Lung (tissue), 5 donors: Measurements from ENCODE around the gene LTBR. TPM values are rescaled to one million over a fixed set of nuclear protein-coding genes. Genes with fewer than 3 reads are reported as not detected.

Source experiments
- polyA plus RNA-seq, 2 donors: library from polyadenylated mRNA; stranded (reverse); fragments of 200-250 nt; gene quantifications; one replicate each; pipeline ENCODE4 v1.2.1, GENCODE V29; 2013
- small RNA-seq: library from RNA; depleted of rRNA; stranded (forward); fragments of <200 nt; gene quantifications from one replicate; pipeline ENCODE3, GENCODE V24; 2014; ENCODE audit warnings: low replicate concordance
- total RNA-seq, 2 donors: library from RNA; depleted of rRNA in 1 of 2; stranded (reverse); fragments of >200 nt in 1 of 2; gene quantifications; one replicate each; pipeline ENCODE4 v1.2.1, GENCODE V29; 2014 to 2021
- donor health status: Bipolar disorder and iron deficiency.
- donor health status: healthy.
- donor health status: DM: yes; HTN: yes; CAD: no.

The LTBR gene
- total and polyA plus RNA-seq, 4 donors, result 52.6 to 134 (median 122) TPM

Small RNAs within 50 kb of the gene (small RNA-seq; reads per million reads assigned to genes)
- gene RN7SL391P, result not detected

Other genes with a start within 250 kb of the LTBR start
- gene CD9, start 183.8 kb upstream of the LTBR start, total RNA-seq, result 100 to 1,000 TPM; 240 to 406 TPM
- 100 to 1,000 TPM; 352 to 425 TPM for gene CD9, start 183.8 kb upstream of the LTBR start, polyA plus RNA-seq
- gene PLEKHG6, start 73.5 kb upstream of the LTBR start, total RNA-seq, result 1 to 10 TPM; 1.6 to 2.9 TPM
- gene PLEKHG6, start 73.5 kb upstream of the LTBR start, polyA plus RNA-seq, result 1 to 10 TPM in 1 of 2 donors, under 1 TPM in 1; 0.74 to 2.9 TPM
- 100 to 1,000 TPM; 175 to 184 TPM for gene TNFRSF1A, start 42.1 kb upstream of the LTBR start, total RNA-seq
- gene TNFRSF1A, start 42.1 kb upstream of the LTBR start, polyA plus RNA-seq, result 100 to 1,000 TPM in 1 of 2 donors, 10 to 100 TPM in 1; 81.6 to 182 TPM
- 100 to 1,000 TPM; 122 to 312 TPM for gene SCNN1A, start 8.6 kb upstream of the LTBR start, total RNA-seq
- gene SCNN1A, start 8.6 kb upstream of the LTBR start, polyA plus RNA-seq, result 100 to 1,000 TPM in 1 of 2 donors, 10 to 100 TPM in 1; 86.6 to 129 TPM
- gene CD27, start 60.8 kb downstream of the LTBR start, total RNA-seq, result 1 to 10 TPM; 1.9 to 2.0 TPM
- 1 to 10 TPM; 1.5 to 3.1 TPM for gene CD27, start 60.8 kb downstream of the LTBR start, polyA plus RNA-seq
- gene TAPBPL, start 67.9 kb downstream of the LTBR start, total RNA-seq, result 10 to 100 TPM; 27.4 to 28.2 TPM
- 10 to 100 TPM; 11.2 to 26.8 TPM for gene TAPBPL, start 67.9 kb downstream of the LTBR start, polyA plus RNA-seq
- 10 to 100 TPM in 1 of 2 donors, 1 to 10 TPM in 1; 7.5 to 14.1 TPM for gene VAMP1, start 86.5 kb downstream of the LTBR start, total RNA-seq
- 1 to 10 TPM; 4.7 to 5.1 TPM for gene VAMP1, start 86.5 kb downstream of the LTBR start, polyA plus RNA-seq
- gene MRPL51, start 109.1 kb downstream of the LTBR start, total RNA-seq, result 100 to 1,000 TPM in 1 of 2 donors, 10 to 100 TPM in 1; 34.5 to 123 TPM
- 100 to 1,000 TPM in 1 of 2 donors, 10 to 100 TPM in 1; 80.4 to 103 TPM for gene MRPL51, start 109.1 kb downstream of the LTBR start, polyA plus RNA-seq
- 10 to 100 TPM; 19.8 to 30.7 TPM for gene NCAPD2, start 109.9 kb downstream of the LTBR start, total RNA-seq
- gene NCAPD2, start 109.9 kb downstream of the LTBR start, polyA plus RNA-seq, result 10 to 100 TPM in 1 of 2 donors, 1 to 10 TPM in 1; 5.8 to 11.8 TPM
- 1,000 to 10,000 TPM in 1 of 2 donors, 100 to 1,000 TPM in 1; 843 to 1,983 TPM for gene GAPDH, start 150.4 kb downstream of the LTBR start, total RNA-seq
- 1,000 to 10,000 TPM; 1,405 to 3,540 TPM for gene GAPDH, start 150.4 kb downstream of the LTBR start, polyA plus RNA-seq
- 10 to 100 TPM; 10.0 to 25.1 TPM for gene IFFO1, start 171.9 kb downstream of the LTBR start, total RNA-seq
- gene IFFO1, start 171.9 kb downstream of the LTBR start, polyA plus RNA-seq, result 10 to 100 TPM; 24.4 to 26.7 TPM
- gene NOP2, start 184.1 kb downstream of the LTBR start, total RNA-seq, result 10 to 100 TPM in 1 of 2 donors, 1 to 10 TPM in 1; 7.9 to 36.0 TPM
- 10 to 100 TPM; 30.7 to 37.6 TPM for gene NOP2, start 184.1 kb downstream of the LTBR start, polyA plus RNA-seq
- 100 to 1,000 TPM; 198 TPM for gene CHD4, start 223.2 kb downstream of the LTBR start, total RNA-seq
- 100 to 1,000 TPM in 1 of 2 donors, 10 to 100 TPM in 1; 82.0 to 182 TPM for gene CHD4, start 223.2 kb downstream of the LTBR start, polyA plus RNA-seq